Measurements from ENCODE around the gene TMUB1. TPM values are rescaled to one million over a fixed set of nuclear protein-coding genes. Genes with fewer than 3 reads are reported as not detected.

Gene TMUB1
- total RNA-seq, 1 donor from 2014 or later: 40.3 TPM

DNA sequence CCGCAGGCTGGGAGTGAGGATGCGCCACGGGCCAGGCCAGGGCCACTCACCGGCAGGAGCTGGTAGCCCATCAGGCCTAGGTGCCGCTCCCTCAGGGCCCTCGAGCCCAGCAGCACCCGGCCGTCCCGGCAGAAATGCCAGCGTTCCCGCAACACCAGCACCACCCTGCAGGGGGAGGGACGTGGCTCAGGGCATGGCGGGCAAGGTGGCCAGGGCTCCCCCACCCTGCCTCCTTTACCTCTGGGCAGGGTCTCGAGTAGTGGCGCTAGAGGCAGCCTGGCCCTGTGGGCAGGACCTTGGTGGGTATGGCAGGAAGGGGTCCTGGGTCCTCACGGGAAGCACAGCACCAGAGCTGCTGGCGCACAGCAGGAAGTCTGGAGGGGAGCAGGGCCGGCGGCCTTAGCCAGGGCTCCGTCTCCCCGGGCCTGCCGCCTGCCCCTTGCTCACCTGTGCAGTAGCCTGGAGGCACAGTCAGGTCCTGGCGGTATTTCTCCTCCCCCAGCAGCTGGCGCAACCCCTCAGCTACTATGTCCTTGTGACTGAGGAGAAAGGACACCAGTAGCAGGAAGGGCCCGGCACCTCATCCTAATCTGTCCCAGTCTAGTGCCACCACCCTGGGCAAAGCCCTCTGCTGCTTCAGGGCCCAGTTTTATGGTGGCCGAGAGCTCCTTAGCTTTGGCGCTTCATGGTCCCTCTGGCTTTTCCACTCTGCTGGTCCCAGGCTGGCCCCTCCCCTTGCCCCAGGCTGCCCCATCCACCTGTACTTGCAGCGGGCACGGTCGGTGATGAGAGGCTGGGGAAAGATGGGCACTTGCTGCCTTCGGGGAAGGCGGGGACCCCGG lies 6.2 kb downstream of the TMUB1 start:
- no peaks in the 10 kb centered on the region for H3K9me3 ChIP-seq
- DNase-seq (ENCODE audit: extremely low spot score in 2 of 2): no peak
- intact Hi-C loops (cut with DNase I): no loop called here
- peaks cover 0 to 43% of the 10 kb centered on the region in 2 donors for H3K36me3 ChIP-seq
- H3K4me1 ChIP-seq: peaks cover 40% of the 10 kb centered on the region
- H3K27me3 ChIP-seq: no peaks in the 10 kb centered on the region
- H3K27ac ChIP-seq: no peak overlapping the region
- H3K4me3 ChIP-seq: no peak overlapping the region
- TF ChIP-seq POLR2AphosphoS5 (IDR thresholded peaks at IDR 0.05; ENCODE audit: insufficient read depth in 1 of 2, low read depth in 1 of 2) (no peak), POLR2A (IDR thresholded peaks at IDR 0.05) (no peak)
- TF ChIP-seq, protein P1, sequence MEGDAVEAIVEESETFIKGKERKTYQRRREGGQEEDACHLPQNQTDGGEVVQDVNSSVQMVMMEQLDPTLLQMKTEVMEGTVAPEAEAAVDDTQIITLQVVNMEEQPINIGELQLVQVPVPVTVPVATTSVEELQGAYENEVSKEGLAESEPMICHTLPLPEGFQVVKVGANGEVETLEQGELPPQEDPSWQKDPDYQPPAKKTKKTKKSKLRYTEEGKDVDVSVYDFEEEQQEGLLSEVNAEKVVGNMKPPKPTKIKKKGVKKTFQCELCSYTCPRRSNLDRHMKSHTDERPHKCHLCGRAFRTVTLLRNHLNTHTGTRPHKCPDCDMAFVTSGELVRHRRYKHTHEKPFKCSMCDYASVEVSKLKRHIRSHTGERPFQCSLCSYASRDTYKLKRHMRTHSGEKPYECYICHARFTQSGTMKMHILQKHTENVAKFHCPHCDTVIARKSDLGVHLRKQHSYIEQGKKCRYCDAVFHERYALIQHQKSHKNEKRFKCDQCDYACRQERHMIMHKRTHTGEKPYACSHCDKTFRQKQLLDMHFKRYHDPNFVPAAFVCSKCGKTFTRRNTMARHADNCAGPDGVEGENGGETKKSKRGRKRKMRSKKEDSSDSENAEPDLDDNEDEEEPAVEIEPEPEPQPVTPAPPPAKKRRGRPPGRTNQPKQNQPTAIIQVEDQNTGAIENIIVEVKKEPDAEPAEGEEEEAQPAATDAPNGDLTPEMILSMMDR (IDR thresholded peaks at IDR 0.05): no peak

DNA sequence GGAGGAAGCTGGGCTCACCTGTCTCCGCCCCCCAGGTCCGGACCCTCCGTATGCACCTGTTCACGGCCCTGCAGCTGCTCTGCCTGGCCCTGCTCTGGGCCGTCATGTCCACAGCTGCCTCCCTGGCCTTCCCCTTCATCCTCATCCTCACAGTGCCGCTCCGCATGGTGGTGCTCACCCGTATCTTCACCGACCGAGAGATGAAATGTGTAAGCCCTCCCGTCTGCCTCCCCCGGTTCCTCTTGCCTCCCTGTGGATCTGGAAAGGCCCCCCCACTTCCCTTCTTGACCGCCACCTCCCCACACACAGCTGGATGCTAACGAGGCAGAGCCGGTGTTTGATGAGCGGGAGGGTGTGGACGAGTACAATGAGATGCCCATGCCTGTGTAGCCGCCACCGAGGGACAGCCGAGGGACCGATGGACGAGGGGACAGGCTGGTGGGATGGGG lies 7.3 kb downstream of the TMUB1 start:
- DNase-seq (ENCODE audit: extremely low spot score in 2 of 2): no peak
- intact Hi-C loops (cut with DNase I): no loop called here
- Histone ChIP-seq H3K4me1 (peaks cover 30% of the 10 kb centered on the region), H3K36me3 (peaks cover 0 to 53% of the 10 kb centered on the region in 2 donors), H3K27ac (no peak overlapping the region), H3K27me3 (no peaks in the 10 kb centered on the region), H3K4me3 (no peak overlapping the region), H3K9me3 (no peaks in the 10 kb centered on the region)
- TF ChIP-seq POLR2AphosphoS5 (IDR thresholded peaks at IDR 0.05; ENCODE audit: insufficient read depth in 1 of 2, low read depth in 1 of 2): no peak
- TF ChIP-seq POLR2A (IDR thresholded peaks at IDR 0.05): no peak
- TF ChIP-seq, protein P1 (IDR thresholded peaks at IDR 0.05): no peak

DNA sequence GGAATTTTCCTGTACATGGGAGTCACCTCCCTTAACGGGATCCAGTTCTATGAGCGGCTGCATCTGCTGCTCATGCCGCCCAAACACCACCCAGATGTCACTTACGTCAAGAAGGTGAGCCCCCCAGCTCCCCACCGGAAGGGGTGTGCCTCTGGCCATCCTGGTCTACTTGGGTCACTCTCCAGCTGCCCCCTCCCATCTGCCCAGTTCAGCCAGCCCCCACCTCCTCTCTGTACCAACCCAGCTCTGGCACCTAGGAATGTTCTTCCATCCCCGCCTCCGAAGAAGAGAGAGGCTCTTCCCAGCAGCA lies 7.7 kb downstream of the TMUB1 start:
- Histone ChIP-seq H3K4me1 (peaks cover 28% of the 10 kb centered on the region), H3K4me3 (no peak overlapping the region), H3K9me3 (no peaks in the 10 kb centered on the region), H3K27me3 (no peaks in the 10 kb centered on the region), H3K36me3 (peaks cover 0 to 57% of the 10 kb centered on the region in 2 donors), H3K27ac (no peak overlapping the region)
- DNase-seq (ENCODE audit: extremely low spot score in 2 of 2): no peak
- intact Hi-C loops (cut with DNase I): no loop called here
- TF ChIP-seq POLR2AphosphoS5 (IDR thresholded peaks at IDR 0.05; ENCODE audit: insufficient read depth in 1 of 2, low read depth in 1 of 2) (no peak), POLR2A (IDR thresholded peaks at IDR 0.05) (no peak)
- TF ChIP-seq, protein P1 (IDR thresholded peaks at IDR 0.05): no peak

DNA sequence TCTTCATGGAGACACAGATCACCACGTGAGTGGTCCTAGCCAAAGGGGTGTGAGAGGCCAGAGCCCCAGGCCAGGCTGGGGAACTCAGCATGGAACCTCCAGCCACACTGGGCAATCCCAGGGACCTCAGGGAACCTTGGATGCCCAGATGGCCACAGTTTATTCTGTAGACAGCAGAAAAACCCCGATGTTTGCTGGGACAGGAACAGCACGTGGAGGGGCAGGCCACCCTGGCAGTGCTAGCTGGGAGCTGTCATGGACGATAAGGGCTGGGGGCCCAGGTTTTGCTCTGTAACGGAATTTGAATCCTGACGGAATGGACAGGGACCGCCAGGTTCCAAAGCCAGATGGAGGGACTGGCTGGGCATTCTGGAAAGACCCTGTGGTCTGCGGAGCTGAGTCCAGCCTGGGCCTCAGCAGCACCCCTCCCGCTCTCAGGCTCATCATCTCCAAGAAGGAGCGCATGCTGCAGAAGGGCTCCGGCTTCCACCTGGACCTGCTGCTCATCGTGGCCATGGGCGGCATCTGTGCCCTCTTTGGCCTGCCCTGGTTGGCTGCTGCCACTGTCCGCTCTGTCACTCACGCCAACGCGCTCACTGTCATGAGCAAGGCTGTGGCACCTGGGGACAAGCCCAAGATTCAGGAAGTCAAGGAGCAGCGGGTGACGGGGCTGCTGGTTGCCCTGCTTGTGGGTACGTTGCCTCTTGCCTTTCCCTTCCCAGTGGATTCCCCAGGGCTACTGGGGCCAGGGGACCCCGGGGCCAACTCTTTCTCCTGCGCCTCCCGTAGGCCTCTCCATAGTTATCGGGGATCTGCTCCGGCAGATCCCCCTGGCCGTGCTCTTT lies 8.3 kb downstream of the TMUB1 start:
- DNase-seq (ENCODE audit: extremely low spot score in 2 of 2): no peak
- peaks cover 28% of the 10 kb centered on the region for H3K4me1 ChIP-seq
- H3K4me3 ChIP-seq: no peak overlapping the region
- TF ChIP-seq POLR2A (IDR thresholded peaks at IDR 0.05) (no peak), POLR2AphosphoS5 (IDR thresholded peaks at IDR 0.05; ENCODE audit: insufficient read depth in 1 of 2, low read depth in 1 of 2) (no peak)
- TF ChIP-seq, protein P1 (IDR thresholded peaks at IDR 0.05): no peak
- no peaks in the 10 kb centered on the region for H3K9me3 ChIP-seq
- no peaks in the 10 kb centered on the region for H3K27me3 ChIP-seq
- H3K27ac ChIP-seq: no peak overlapping the region
- H3K36me3 ChIP-seq: peaks cover 0 to 63% of the 10 kb centered on the region in 2 donors
- intact Hi-C loops (cut with DNase I): no loop called here
